GM18870 (cell line): ENCODE data around the gene ZNF823.
"Not testable (repeated sequence)": the region's sequence is repeated elsewhere in the genome, so short reads cannot be mapped to it uniquely, and the experiment has no call there.

Experiments
- ATAC-seq: cut with Tn5 transposase; IDR thresholded peaks from one replicate; pipeline ENCODE4 v1.9.1; 2021; ENCODE audit warnings: moderate library complexity; ENCODE audit not compliant: unreplicated experiment

The ZNF823 gene

GRCh38 chr19:11738746-11739620 is at the start of gene ZNF823:
Gene ZNF823, minus strand, starts transcription at chr19:11738946. Its CDS starts 127 bp downstream, at chr19:11738819.
- peak; percentile 88 for ATAC-seq

GRCh38 chr19:11787536-11787935 is 48.8 kb upstream of the ZNF823 start:
- ATAC-seq: no peak

- no peak for ATAC-seq
Observed at GRCh38 chr19:11784356-11784755, 45.6 kb upstream of the ZNF823 start.

- no peak for ATAC-seq
Observed at GRCh38 chr19:11783767-11784166, 45.0 kb upstream of the ZNF823 start.

- no peak for ATAC-seq
Observed at GRCh38 chr19:11781295-11782057, 42.7 kb upstream of the ZNF823 start.

- no peak for ATAC-seq
Observed at GRCh38 chr19:11780431-11781020, 41.8 kb upstream of the ZNF823 start.

GRCh38 chr19:11776669-11777068 is 37.9 kb upstream of the ZNF823 start:
- not testable (repeated sequence) for ATAC-seq

GRCh38 chr19:11771520-11771919 is 32.8 kb upstream of the ZNF823 start:
- ATAC-seq: not testable (repeated sequence)

- no peak for ATAC-seq
Observed at GRCh38 chr19:11769995-11770394, 31.2 kb upstream of the ZNF823 start.

- ATAC-seq: peak; percentile 25
Observed at GRCh38 chr19:11767633-11768133, 28.9 kb upstream of the ZNF823 start.

GRCh38 chr19:11766597-11767591 is 28.1 kb upstream of the ZNF823 start, which contains the start of gene ZNF441:
Gene ZNF441, plus strand, starts transcription at chr19:11767000. Its CDS starts 194 bp downstream, at chr19:11767194.
- peak; percentile 71 for ATAC-seq

- no peak for ATAC-seq
Observed at GRCh38 chr19:11763611-11764010, 24.9 kb upstream of the ZNF823 start.

GRCh38 chr19:11763117-11763516 is 24.4 kb upstream of the ZNF823 start:
- ATAC-seq: no peak

GRCh38 chr19:11759805-11760204 is 21.1 kb upstream of the ZNF823 start:
- ATAC-seq: no peak

GRCh38 chr19:11756965-11757364 is 18.2 kb upstream of the ZNF823 start:
- no peak for ATAC-seq

GRCh38 chr19:11754663-11755062 is 15.9 kb upstream of the ZNF823 start:
- ATAC-seq: no peak

- no peak for ATAC-seq
Observed at GRCh38 chr19:11752244-11752736, 13.5 kb upstream of the ZNF823 start.

- ATAC-seq: no peak
Observed at GRCh38 chr19:11749751-11750150, 11.0 kb upstream of the ZNF823 start.

- ATAC-seq: no peak
Observed at GRCh38 chr19:11747277-11747676, 8.5 kb upstream of the ZNF823 start.

- no peak for ATAC-seq
Observed at GRCh38 chr19:11745869-11746268, 7.1 kb upstream of the ZNF823 start.
